GM21723 (cell line): ENCODE measurements around the gene ACOT9.
"Not testable (repeated sequence)": the region's sequence is repeated elsewhere in the genome, so short reads cannot be mapped to it uniquely, and the experiment has no call there.

Experiments used
- ATAC-seq: cut with Tn5 transposase; IDR thresholded peaks from one replicate; pipeline ENCODE4 v1.9.1; 2021; ENCODE audit warnings: mild to moderate bottlenecking, moderate library complexity; ENCODE audit not compliant: unreplicated experiment

ACOT9 gene

GRCh38 chrX:23766650-23767551 is 23.8 kb upstream of the ACOT9 start:
- no peak for ATAC-seq

GRCh38 chrX:23765868-23766267 is 22.8 kb upstream of the ACOT9 start:
- no peak for ATAC-seq

- ATAC-seq, result no peak
Observed at GRCh38 chrX:23765449-23765848, 22.4 kb upstream of the ACOT9 start.

GRCh38 chrX:23764188-23764984 is 21.3 kb upstream of the ACOT9 start:
- ATAC-seq, result no peak

- no peak for ATAC-seq
Observed at GRCh38 chrX:23759821-23760220, 16.7 kb upstream of the ACOT9 start.

GRCh38 chrX:23756165-23756564 is 13.1 kb upstream of the ACOT9 start:
- peak; percentile 75 for ATAC-seq

GRCh38 chrX:23754664-23755063 is 11.6 kb upstream of the ACOT9 start:
- ATAC-seq, result no peak

- no peak for ATAC-seq
Observed at GRCh38 chrX:23752740-23753415, 9.8 kb upstream of the ACOT9 start.

- ATAC-seq, result no peak
Observed at GRCh38 chrX:23749576-23749975, 6.5 kb upstream of the ACOT9 start.

GRCh38 chrX:23749129-23749528 is 6.1 kb upstream of the ACOT9 start:
- no peak for ATAC-seq

GRCh38 chrX:23745786-23746185 is 2.7 kb upstream of the ACOT9 start:
- ATAC-seq, result no peak

GRCh38 chrX:23743623-23743971 is 521 bp upstream of the ACOT9 start:
- ATAC-seq, result not testable (repeated sequence)

GRCh38 chrX:23742174-23742696 is 841 bp downstream of the ACOT9 start:
- peak; percentile 14 for ATAC-seq

GRCh38 chrX:23737413-23737812 is 5.7 kb downstream of the ACOT9 start:
- no peak for ATAC-seq

GRCh38 chrX:23736030-23736429 is 7.0 kb downstream of the ACOT9 start:
- ATAC-seq, result no peak

- peak; percentile 79 for ATAC-seq
Observed at GRCh38 chrX:23732704-23733103, 10.4 kb downstream of the ACOT9 start.

- ATAC-seq, result no peak
Observed at GRCh38 chrX:23731951-23732350, 11.1 kb downstream of the ACOT9 start.

- ATAC-seq, result no peak
Observed at GRCh38 chrX:23729214-23729613, 13.9 kb downstream of the ACOT9 start.

GRCh38 chrX:23727206-23727605 is 15.9 kb downstream of the ACOT9 start:
- ATAC-seq, result no peak

GRCh38 chrX:23726191-23726590 is 16.9 kb downstream of the ACOT9 start:
- no peak for ATAC-seq

- ATAC-seq, result no peak
Observed at GRCh38 chrX:23720117-23720677, 22.9 kb downstream of the ACOT9 start.
